NCI-H1436 treated with DMSO at 0.1 percent for 48 hours (cell line): ENCODE data around the gene SMCO2.

ENCODE experiments used
- DNase-seq: peaks from one replicate; lab custom pipeline; 2025; lab: John Stamatoyannopoulos, UW

Gene SMCO2

GRCh38 chr12:27446436-27446835 lies at the start of gene SMCO2:
TSS of gene SMCO2 (plus strand) at chr12:27446736. CDS start at chr12:27470632, 23,896 bp downstream.
- DNase-seq = no peak

- DNase-seq = no peak
Observed at GRCh38 chr12:27398466-27398865, 48.1 kb upstream of the SMCO2 start.

GRCh38 chr12:27399074-27399473 lies 47.5 kb upstream of the SMCO2 start:
- DNase-seq = no peak

- DNase-seq = no peak
Observed at GRCh38 chr12:27400856-27401354, 45.6 kb upstream of the SMCO2 start.

DNA sequence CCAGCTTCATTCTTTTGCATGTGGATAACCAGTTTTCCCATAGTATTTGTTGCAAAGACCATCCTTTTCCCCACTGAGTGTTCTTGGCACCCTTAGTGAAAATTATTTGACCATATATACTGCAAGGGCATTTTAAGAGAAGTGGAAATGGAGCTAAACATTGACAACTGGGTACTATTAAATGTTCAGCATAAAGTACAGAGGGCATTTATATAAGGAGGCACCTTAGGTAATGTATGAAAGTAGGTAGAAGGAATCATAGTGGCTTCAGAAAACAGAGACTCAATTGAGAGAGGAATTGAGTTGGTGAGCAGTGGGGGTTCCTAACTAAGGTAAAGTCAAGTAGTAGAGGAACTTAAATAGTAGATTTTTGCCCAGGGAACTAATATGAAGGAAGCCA lies 34.5 kb upstream of the SMCO2 start:
- no peak for DNase-seq

DNA sequence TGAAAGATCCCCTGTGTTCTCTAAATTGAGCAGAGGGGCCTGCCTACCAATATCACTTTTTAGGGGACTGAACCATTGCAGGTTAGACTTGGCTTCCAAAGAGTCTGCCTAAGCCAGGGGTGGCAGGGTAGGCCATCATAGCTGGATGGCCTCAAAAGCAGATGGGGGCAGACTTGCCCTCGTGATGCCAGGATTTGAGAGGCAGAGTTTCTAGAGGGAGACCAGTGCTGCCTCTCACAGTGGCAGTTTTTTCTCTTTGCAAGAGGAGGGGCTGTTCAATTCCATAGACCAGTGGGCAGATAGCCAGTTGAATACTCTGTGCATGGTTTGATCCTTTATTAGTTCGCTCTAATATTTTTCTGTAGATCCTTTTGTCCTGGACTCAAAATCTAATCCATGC lies 23.8 kb upstream of the SMCO2 start:
- no peak for DNase-seq

GRCh38 chr12:27424631-27425230 lies 21.8 kb upstream of the SMCO2 start:
- no peak for DNase-seq

DNA sequence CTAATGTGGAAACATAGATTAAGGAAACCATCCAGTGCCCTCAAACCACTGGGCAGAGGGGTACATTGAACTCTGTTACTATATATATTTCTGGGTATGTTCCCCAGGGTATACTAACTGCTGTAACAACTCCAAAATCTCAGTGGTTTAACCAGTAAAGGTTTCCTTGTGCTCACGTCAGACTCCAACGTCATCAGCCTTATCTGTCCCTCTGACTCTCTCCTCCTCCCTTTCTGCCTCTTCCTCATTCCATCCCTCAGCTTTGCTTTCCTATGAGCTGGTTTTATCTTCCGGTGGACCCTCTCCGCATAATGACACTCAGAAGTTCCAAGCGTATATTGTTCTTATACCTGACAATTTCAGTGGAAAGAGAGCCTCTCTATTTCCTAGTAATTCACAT lies 21.2 kb upstream of the SMCO2 start:
- DNase-seq = no peak

DNA sequence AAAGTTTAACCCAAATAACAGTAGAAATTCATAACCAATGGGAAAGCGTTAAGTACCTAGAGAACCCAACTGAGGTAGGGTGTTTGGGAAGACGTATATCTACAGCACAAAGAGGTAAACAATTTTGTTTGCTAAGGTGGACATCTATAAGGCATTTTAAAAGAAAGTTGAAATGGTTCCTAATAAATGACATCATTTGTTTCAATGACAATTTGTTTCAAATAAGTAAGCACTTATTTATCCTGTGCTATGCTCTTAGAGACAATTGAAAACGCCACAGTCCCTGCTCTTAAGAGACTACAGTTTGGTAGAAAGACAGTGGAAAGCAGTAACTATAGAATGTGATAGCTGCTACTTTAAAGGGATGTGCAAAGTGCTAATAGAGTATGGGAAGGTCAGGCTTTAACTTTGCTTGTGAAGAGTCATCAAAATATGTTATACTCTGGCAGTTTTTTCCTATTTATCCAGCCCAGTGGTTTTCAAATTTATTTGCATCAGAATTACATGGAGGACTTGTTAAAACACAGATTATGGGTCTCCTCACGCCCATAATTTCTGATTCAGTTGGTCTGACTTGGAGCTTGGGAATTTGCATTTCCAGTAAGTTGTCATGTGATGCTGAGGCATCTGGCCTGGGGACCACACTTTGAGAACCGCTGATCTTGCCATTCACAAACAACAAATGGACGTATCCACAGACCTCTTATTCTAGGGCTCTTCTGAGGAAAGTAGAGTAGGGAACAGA lies 19.6 kb upstream of the SMCO2 start:
- no peak for DNase-seq

GRCh38 chr12:27427824-27428223 lies 18.7 kb upstream of the SMCO2 start:
- no peak for DNase-seq

- DNase-seq = no peak
Observed at GRCh38 chr12:27428466-27428865, 18.1 kb upstream of the SMCO2 start.

DNA sequence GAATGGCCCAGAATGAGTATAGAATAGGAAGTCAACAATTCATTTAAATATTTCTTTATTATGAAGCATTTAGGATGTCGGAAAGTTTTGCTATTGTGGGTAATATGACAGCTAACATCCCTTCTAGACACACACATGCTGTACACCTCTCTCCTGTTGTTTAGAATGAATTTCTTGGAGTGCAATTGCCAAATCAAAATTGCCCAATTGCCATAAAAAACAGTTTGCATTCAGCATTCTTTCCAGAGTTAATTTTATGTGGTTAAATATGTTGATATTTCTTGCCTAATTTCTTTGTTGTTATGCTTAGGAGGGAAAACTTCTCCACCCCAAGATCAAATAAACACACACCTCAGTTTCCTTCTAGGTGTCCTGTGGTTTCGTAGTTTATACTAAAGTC lies 16.9 kb upstream of the SMCO2 start:
- DNase-seq = no peak

GRCh38 chr12:27431185-27431584 lies 15.4 kb upstream of the SMCO2 start:
- DNase-seq = no peak

DNA sequence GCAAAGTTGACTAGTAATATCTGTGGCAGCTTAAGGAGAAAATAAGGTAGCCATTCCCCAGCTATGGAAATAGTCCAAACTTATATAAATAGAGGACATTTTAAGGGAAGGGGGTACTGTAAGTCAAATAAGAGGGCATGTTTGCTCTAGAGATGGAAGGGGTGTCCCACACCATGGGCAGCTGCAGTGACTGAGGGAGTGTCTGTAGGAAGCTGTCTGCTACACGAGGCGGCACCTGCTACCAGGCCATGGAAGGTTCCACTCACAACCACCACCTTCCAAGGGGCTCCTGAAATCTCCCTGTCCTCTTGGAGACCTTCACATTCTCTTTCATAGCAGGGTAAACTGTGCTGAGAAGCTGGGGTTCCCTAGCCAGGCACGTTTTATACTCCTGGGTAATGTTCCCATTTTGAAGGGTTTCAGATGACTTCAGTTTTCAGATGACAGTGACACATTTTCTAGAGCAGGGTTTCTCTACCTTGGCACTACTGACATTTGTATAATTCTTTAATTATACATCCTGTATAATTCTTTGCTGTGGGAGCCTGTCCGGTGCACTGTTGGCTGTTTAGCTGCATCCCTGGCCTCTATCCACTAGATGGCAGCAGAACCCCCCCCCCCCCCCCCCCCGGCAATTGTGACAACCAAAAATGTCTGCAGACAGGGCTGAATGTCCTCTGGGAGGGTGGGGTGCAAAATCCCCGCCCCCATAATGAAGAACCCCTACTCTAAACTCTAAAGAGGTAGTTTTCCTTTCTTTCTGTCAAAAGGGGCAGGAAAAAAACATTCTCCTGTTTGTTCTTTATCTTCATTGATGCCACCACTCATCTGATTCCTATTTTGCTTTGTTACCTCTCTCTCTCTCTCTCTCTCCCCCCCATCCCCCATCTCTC lies 11.6 kb upstream of the SMCO2 start:
- no peak for DNase-seq

GRCh38 chr12:27436029-27436428 lies 10.5 kb upstream of the SMCO2 start:
- no peak for DNase-seq

DNA sequence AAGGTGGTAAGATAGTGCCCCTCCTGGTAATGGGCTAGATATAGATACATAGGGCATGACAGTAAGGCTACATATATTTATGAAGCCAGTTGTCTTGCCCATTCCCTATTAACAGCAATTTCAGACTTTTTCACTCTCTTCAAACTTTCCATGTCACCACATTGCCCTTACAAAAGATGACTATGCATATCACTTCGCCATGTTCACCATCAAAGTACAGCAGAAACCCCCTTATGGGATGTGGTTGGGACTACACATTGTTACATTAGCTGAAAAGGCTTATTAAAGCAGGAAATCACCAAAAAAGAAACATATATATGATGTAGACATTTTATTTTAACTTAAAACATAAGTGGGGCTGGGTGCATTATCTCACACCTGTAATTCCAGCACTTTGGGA lies 9.8 kb upstream of the SMCO2 start:
- no peak for DNase-seq

GRCh38 chr12:27437839-27438238 lies 8.7 kb upstream of the SMCO2 start:
- no peak for DNase-seq

DNA sequence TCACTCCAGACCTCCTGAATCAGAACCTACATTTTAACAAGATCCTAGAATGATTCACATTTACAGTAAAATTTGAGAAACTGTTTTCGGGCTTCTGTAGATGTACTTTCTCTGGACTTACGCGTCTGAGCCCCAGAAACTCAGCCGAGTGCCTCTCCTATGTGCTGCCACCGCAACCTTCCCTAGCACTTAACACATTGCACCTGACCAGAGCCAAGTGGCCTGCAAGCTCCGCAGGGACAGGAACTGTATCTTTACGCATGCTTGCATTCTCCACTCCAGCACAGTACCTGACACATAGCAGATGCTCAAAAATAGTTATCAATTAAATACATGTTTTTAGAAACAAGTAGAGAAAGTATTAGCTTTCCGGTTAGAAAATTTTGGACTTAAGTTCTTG lies 1.2 kb downstream of the SMCO2 start:
- DNase-seq = no peak

DNA sequence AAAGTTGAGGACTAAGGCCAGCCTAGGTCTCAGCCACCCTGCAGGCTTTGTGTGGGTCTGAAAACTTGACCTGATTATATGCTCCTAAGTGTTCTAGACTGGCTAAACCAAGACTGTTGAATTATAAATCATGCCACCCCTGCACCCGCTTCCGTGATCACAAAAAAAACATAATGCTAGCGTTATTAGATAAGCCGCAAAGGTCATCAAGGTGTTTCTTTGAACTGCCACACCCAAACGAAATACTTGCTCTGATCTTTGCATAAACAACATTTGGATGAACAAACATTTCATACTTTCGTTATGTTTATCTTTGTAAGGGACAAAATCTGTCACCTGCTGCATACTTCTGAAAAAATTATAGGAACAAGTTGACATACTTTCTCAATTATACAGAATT lies 2.5 kb downstream of the SMCO2 start:
- DNase-seq = no peak

GRCh38 chr12:27449893-27450534 lies 3.5 kb downstream of the SMCO2 start:
- no peak for DNase-seq

DNA sequence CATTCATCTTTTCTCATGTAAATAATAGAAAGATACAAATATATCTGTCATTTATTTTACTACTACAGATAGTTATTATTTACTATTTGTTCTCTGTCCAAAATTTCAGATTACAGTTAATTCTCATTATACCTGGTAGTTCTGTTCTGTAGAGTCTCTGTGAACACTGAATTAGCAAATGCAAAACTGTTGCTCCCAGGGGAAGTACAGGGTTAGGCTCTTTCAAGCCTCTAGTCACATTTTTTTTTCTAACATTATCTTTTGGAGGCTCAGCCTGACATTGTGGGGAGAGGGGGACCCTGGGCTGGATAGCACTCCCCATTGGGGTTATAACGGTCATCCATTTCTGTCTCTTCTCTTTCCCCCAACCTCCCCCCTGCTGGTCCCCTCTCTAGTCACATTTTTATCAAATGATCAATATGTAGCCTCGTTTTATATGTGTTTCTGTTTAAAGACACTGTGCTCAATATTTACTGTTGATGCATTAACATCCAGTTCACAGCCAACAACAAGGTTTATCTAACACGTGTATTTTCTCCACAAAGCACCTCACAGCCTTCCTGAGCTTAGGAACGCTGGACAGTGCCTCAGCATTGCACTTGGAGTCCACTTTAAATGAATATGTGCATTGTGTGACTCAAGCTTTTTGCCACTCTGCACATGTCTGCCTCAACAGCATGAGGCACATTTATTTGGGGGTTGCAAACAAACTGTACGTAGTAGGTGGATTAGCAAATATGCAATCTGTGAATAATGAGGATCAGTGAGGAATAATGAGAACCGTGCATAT lies 4.7 kb downstream of the SMCO2 start:
- no peak for DNase-seq
